Measurements from ENCODE around the gene STX3.

GRCh38 chr11:59769828-59770227, 14.7 kb downstream of the STX3 start:
- TF ChIP-seq, protein P1, sequence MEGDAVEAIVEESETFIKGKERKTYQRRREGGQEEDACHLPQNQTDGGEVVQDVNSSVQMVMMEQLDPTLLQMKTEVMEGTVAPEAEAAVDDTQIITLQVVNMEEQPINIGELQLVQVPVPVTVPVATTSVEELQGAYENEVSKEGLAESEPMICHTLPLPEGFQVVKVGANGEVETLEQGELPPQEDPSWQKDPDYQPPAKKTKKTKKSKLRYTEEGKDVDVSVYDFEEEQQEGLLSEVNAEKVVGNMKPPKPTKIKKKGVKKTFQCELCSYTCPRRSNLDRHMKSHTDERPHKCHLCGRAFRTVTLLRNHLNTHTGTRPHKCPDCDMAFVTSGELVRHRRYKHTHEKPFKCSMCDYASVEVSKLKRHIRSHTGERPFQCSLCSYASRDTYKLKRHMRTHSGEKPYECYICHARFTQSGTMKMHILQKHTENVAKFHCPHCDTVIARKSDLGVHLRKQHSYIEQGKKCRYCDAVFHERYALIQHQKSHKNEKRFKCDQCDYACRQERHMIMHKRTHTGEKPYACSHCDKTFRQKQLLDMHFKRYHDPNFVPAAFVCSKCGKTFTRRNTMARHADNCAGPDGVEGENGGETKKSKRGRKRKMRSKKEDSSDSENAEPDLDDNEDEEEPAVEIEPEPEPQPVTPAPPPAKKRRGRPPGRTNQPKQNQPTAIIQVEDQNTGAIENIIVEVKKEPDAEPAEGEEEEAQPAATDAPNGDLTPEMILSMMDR (IDR thresholded peaks at IDR 0.05; ENCODE audit: low read depth, low read length, missing input control), result no peak
- TF ChIP-seq EGR1 (IDR thresholded peaks at IDR 0.05; ENCODE audit: low read depth in 2 of 2) (no peak), YY1 (IDR thresholded peaks at IDR 0.05) (no peak), RXRA (IDR thresholded peaks at IDR 0.05) (no peak), JUND (IDR thresholded peaks at IDR 0.05) (no peak), REST (IDR thresholded peaks at IDR 0.05) (no peak), RAD21 (IDR thresholded peaks at IDR 0.05) (no peak), FOXA1 (IDR thresholded peaks at IDR 0.05) (no peak), TAF1 (conservative IDR thresholded peaks at IDR 0.05) (no peak), GABPA (IDR thresholded peaks at IDR 0.05 in 1 of 2, conservative IDR thresholded peaks at IDR 0.05 in 1 of 2) (no peak), ATF3 (IDR thresholded peaks at IDR 0.05) (no peak)
- TF ChIP-seq, protein P2, sequence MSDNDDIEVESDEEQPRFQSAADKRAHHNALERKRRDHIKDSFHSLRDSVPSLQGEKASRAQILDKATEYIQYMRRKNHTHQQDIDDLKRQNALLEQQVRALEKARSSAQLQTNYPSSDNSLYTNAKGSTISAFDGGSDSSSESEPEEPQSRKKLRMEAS (IDR thresholded peaks at IDR 0.05), result no peak
- TF ChIP-seq, protein P3, sequence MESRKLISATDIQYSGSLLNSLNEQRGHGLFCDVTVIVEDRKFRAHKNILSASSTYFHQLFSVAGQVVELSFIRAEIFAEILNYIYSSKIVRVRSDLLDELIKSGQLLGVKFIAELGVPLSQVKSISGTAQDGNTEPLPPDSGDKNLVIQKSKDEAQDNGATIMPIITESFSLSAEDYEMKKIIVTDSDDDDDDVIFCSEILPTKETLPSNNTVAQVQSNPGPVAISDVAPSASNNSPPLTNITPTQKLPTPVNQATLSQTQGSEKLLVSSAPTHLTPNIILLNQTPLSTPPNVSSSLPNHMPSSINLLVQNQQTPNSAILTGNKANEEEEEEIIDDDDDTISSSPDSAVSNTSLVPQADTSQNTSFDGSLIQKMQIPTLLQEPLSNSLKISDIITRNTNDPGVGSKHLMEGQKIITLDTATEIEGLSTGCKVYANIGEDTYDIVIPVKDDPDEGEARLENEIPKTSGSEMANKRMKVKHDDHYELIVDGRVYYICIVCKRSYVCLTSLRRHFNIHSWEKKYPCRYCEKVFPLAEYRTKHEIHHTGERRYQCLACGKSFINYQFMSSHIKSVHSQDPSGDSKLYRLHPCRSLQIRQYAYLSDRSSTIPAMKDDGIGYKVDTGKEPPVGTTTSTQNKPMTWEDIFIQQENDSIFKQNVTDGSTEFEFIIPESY (IDR thresholded peaks at IDR 0.05), result no peak
